ENCODE data around the gene OR5P2.
"Not testable (repeated sequence)": the region's sequence is repeated elsewhere in the genome, so short reads cannot be mapped to it uniquely, and the experiment has no call there.

OR5P2 gene

DNA sequence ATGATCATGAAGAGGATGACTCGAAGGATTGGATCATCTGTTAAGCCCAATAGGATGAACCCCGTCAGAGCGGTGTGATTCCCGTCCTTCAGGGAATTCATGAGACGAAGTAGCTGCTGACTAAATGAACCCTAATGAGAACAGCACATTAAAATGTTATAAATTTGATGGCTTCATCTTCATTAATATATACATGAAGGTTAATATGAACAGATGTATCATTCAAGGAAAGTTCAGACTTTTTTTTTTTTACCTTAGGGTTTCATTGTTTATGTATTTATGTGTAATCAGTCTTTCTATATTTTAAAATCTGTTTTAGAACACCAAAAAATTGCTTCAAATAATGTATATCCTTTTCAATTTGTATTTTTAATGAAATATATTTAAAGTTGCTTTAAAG is at the start of gene OR5P2:
Gene OR5P2, minus strand, starts transcription at position 101 of the 400 bp plus-strand sequence. Its CDS starts 0 bp downstream, at position 101.
- DNase-seq (ENCODE audit: low spot score) = no peak

DNA sequence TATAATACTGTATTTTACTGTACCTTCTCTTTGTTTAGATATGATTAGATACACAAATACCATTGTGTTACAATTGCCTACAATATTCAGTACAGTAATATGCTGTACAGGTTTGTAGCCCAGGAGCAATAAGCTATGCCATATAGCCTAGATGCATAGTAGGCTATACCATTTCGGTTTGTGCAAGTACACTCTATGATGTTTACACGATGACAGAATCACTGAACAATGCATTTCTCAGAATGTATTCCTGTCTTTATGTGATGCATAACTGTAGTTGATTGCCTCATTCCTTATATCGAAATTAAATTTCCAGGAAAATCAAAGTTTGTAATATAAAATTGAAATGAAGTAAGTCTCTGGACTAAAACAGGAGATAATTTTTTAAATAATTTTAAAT is 49.3 kb upstream of the OR5P2 start:
- DNase-seq (ENCODE audit: low spot score) = no peak

DNA sequence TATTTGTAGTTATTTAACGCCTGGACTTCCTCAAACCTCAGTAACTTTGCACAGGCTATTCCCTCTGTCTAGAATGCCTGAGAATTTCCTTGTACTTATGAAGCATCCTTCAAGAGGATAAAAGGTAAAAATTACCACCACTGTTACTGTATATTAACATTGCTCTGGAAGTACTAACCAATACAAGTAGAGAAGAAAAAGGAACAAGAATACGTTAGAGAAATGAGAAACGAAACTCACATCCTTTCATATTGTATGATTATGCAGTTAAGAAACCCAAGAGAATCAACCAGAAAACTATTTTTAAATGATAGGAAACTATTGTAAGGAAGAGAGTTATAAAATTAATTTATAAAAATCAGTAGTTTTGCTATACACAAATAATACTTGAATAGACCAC is 48.2 kb upstream of the OR5P2 start:
- DNase-seq (ENCODE audit: low spot score) = no peak

GRCh38 chr11:7844521-7844920 is 47.8 kb upstream of the OR5P2 start:
- no peak for DNase-seq (ENCODE audit: low spot score)

- no peak for DNase-seq (ENCODE audit: low spot score)
These were observed 43.8 kb upstream of the OR5P2 start for GRCh38 chr11:7840578-7840977.

DNA sequence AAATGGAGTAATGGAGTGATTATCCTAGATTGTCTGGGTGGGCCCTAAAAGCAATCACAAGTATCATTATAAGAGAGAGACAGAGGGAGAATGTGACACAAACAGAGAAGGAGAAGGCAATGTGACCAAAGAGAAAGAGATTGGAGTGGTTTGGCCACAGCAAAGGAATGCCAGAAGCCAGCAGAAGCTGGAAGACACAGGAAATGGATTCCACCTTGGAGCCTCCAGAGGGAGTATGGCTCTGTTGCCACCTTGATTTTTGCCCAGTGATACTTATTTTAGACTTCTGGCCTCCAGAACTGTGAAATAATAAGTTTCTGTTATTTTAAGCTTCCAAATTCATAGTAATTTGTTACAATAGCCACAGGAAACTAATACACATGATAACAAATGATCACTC is 36.8 kb upstream of the OR5P2 start:
- DNase-seq (ENCODE audit: low spot score) = no peak

- no peak for DNase-seq (ENCODE audit: low spot score)
These were observed 34.0 kb upstream of the OR5P2 start, which contains the start of gene OR5P3 for GRCh38 chr11:7830740-7831139. Gene OR5P3, minus strand, starts transcription at chr11:7830840.

GRCh38 chr11:7826324-7826723 is 29.6 kb upstream of the OR5P2 start:
- no peak for DNase-seq (ENCODE audit: low spot score)

- not testable (repeated sequence) for DNase-seq (ENCODE audit: low spot score)
These were observed 23.7 kb upstream of the OR5P2 start for GRCh38 chr11:7820417-7820816.

DNA sequence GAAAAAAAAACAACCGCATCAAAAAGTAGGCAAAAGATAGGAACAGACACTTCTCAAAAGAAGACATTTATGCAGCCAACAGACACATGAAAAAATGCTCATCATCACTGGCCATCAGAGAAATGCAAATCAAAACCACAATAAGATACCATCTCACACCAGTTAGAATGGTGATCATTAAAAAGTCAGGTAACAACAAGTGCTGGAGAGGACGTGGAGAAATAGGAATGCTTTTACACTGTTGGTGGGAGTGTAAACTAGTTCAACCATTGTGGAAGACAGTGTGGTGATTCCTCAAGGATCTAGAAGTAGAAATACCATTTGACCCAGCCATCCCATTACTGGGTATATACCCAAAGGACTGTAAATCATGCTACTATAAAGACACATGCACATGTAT is 18.2 kb upstream of the OR5P2 start:
- not testable (repeated sequence) for DNase-seq (ENCODE audit: low spot score)

DNA sequence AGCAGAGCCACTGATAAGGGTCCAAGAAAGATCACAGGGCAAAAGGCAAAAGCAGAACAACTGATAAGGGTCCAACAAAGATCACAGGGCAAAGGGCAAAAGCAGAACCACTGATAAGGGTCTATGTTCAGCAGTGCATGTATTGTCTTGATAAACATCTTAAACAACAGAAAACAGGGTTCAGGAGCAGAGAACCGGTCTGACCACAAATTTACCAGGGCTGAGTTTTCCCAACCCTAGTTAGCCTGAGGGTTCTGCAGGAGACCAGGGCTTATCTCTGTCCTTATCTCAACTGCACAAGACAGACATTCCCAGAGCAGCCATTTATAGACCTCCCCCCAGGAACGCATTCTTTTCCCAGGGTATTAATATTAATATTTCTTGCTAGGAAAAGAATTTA is 13.6 kb upstream of the OR5P2 start:
- not testable (repeated sequence) for DNase-seq (ENCODE audit: low spot score)

- no peak for DNase-seq (ENCODE audit: low spot score)
These were observed 3.5 kb downstream of the OR5P2 start for GRCh38 chr11:7793233-7793632.

DNA sequence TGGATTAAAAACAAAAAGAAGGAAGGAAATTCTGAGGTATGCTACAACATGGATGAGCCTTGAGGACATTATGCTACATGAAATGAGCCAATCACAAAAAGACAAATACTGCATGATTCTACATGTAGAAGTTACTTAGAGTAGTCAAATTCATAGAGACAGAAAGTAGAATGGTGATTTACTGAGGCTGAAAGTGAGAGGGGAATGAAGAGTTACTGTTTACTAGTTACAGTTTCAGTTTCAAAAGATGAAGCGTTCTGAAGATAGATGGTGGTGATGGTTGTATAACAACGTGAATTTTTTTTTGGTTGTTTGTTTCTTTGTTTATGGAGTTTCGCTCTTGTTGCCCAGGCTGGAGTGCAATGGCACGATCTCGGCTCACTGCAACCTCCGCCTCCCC is 9.5 kb downstream of the OR5P2 start:
- DNase-seq (ENCODE audit: low spot score) = no peak

DNA sequence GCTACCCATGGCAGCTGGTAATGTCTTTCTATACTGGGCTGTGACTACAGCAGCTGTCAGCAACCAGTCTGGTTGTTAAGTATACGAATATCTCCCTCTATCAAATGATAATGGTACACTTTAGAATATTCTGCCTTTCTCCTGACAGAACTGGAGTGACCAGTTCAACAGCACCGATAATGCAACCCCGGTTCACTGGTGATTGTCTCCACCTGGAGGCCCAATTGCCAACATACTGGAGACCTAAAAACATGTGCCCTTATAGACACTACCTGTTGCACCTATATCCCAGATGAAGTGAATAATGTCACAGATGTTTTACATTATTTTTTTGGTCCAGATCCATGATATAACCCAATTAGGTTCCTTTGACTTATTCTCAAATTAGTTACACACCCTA is 21.1 kb downstream of the OR5P2 start:
- no peak for DNase-seq (ENCODE audit: low spot score)

- DNase-seq (ENCODE audit: low spot score) = not testable (repeated sequence)
These were observed 32.4 kb downstream of the OR5P2 start for GRCh38 chr11:7764301-7764700.

- DNase-seq (ENCODE audit: low spot score) = no peak
These were observed 37.7 kb downstream of the OR5P2 start for GRCh38 chr11:7759010-7759409.

- DNase-seq (ENCODE audit: low spot score) = no peak
These were observed 47.3 kb downstream of the OR5P2 start for GRCh38 chr11:7749456-7749855.

Data from LoVo (cell line).